ENCODE data around the gene CBL.

Gene CBL

GRCh38 chr11:119168471-119169281, 37.5 kb upstream of the CBL start, which contains the start of gene NLRX1 (continued):
- TF ChIP-seq ZXDB (tag by site-specific recombination; IDR thresholded peaks at IDR 0.05) (peak; percentile 68), ZNF768 (tag by site-specific recombination; IDR thresholded peaks at IDR 0.05) (0 out of 2 replicates have a peak, but pooled peaks have one; percentile 64), ZNF518A (tag by site-specific recombination; conservative IDR thresholded peaks at IDR 0.05; ENCODE audit: low read depth) (no peak), ZNF433 (tag by site-specific recombination; IDR thresholded peaks at IDR 0.05; ENCODE audit: low read depth) (no peak)

DNA sequence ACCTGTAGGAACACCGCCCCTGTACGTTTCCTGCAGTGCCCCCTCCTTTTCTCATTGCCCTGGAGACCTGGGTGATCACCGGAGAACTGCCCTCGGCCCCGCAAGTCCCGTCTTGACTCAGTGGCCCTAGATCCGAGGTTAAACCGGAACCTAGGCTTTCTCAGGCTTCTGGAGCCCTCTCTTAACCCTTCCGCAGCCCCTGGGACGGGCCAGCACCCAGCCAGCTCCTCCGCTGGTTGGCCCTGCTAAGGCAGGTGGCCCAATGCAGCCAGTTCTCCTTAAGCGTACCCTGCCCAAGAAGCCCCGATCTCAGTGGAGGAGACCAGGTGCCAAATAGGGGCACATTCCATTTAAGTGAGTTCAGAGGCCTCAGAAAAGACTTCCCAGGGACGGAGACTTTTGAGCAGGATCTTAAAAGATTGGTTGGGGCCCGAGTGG, 36.8 kb upstream of the CBL start:
- H3K9me3 ChIP-seq (ENCODE audit: control insufficient read depth, insufficient read depth, low read depth, low read length), result no peaks in the 10 kb centered on the region
- POLR2A ChIA-PET, result interaction anchor here (0.6 to 1.6 kb wide), 13 partner anchors 10 to 206 kb away, joined by 3 to 9 read pairs (median 4); partner anchors contain the start of genes ABCG4 and HINFP
- H3K27ac ChIP-seq (ENCODE audit: extremely low read depth, low read depth, low read length), result peak overlapping the region; percentile 82
- H3K4me1 ChIP-seq (ENCODE audit: control insufficient read depth, insufficient read depth, low read length), result no peaks in the 10 kb centered on the region
- CTCF ChIA-PET, result interaction anchor here (0.6 to 2.0 kb wide), 15 partner anchors 9 to 169 kb away, joined by 3 to 11 read pairs (median 4); no protein-coding TSS in a partner anchor
- H3K36me3 ChIP-seq (ENCODE audit: control insufficient read depth in 2 of 2, insufficient read depth in 1 of 2, low read length in 2 of 2), result peaks cover 0 to 10% of the 10 kb centered on the region in 2 experiments; a peak in 1 of 3 replicates
- H3K4me3 ChIP-seq (ENCODE audit: low read depth, low read length), result peak overlapping the region; percentile 83
- TF ChIP-seq ZBTB11 (tag by site-specific recombination; conservative IDR thresholded peaks at IDR 0.05; ENCODE audit: low read depth) (peak; percentile 63), MEIS1 (CRISPR knock-in tag; IDR thresholded peaks at IDR 0.05; ENCODE audit: borderline replicate concordance) (no peak), ZBTB20 (tag by site-specific recombination; IDR thresholded peaks at IDR 0.05) (peak; percentile 18; the same call in 1 of the 2 replicates)
- TF ChIP-seq, protein P1, sequence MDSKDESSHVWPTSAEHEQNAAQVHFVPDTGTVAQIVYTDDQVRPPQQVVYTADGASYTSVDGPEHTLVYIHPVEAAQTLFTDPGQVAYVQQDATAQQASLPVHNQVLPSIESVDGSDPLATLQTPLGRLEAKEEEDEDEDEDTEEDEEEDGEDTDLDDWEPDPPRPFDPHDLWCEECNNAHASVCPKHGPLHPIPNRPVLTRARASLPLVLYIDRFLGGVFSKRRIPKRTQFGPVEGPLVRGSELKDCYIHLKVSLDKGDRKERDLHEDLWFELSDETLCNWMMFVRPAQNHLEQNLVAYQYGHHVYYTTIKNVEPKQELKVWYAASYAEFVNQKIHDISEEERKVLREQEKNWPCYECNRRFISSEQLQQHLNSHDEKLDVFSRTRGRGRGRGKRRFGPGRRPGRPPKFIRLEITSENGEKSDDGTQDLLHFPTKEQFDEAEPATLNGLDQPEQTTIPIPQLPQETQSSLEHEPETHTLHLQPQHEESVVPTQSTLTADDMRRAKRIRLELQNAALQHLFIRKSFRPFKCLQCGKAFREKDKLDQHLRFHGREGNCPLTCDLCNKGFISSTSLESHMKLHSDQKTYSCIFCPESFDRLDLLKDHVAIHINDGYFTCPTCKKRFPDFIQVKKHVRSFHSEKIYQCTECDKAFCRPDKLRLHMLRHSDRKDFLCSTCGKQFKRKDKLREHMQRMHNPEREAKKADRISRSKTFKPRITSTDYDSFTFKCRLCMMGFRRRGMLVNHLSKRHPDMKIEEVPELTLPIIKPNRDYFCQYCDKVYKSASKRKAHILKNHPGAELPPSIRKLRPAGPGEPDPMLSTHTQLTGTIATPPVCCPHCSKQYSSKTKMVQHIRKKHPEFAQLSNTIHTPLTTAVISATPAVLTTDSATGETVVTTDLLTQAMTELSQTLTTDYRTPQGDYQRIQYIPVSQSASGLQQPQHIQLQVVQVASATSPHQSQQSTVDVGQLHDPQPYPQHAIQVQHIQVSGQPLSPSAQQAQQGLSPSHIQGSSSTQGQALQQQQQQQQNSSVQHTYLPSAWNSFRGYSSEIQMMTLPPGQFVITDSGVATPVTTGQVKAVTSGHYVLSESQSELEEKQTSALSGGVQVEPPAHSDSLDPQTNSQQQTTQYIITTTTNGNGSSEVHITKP (tag by site-specific recombination; IDR thresholded peaks at IDR 0.05), result peak; percentile 91
